ENCODE results near the gene CLPX.
"Not testable (repeated sequence)": the region's sequence is repeated elsewhere in the genome, so short reads cannot be mapped to it uniquely, and the experiment has no call there.

The CLPX gene

GRCh38 chr15:65110676-65111292 is 74.4 kb downstream of the CLPX start:
- TF ChIP-seq POLR2A (IDR thresholded peaks at IDR 0.05; ENCODE audit: low read depth, low read length) (no peak), POLR2AphosphoS5 (IDR thresholded peaks at IDR 0.05; ENCODE audit: low read depth, low read length) (no peak), TAF1 (IDR thresholded peaks at IDR 0.05; ENCODE audit: low read depth, low read length) (no peak)
- FAIRE-seq (no peak), DNase-seq (ENCODE audit: insufficient read length, low spot score) (no peak)

GRCh38 chr15:65106011-65106590 is 79.0 kb downstream of the CLPX start:
- no peak for FAIRE-seq
- TF ChIP-seq PAX5 (IDR thresholded peaks at IDR 0.05; ENCODE audit: insufficient read depth, low read length, severe bottlenecking) (no peak), POLR2A (IDR thresholded peaks at IDR 0.05; ENCODE audit: low read depth, low read length) (no peak), SPI1 (IDR thresholded peaks at IDR 0.05; ENCODE audit: low read depth, low read length) (no peak), POU2F2 (IDR thresholded peaks at IDR 0.05; ENCODE audit: low read depth, low read length) (no peak), TAF1 (IDR thresholded peaks at IDR 0.05; ENCODE audit: low read depth, low read length) (no peak), POLR2AphosphoS5 (IDR thresholded peaks at IDR 0.05; ENCODE audit: low read depth, low read length) (no peak)
- no peak for DNase-seq (ENCODE audit: insufficient read length, low spot score)

GRCh38 chr15:65105038-65105437 is 80.1 kb downstream of the CLPX start:
- DNase-seq (ENCODE audit: insufficient read length, low spot score) (no peak), FAIRE-seq (no peak)
- no peak for TF ChIP-seq POLR2AphosphoS5 (IDR thresholded peaks at IDR 0.05; ENCODE audit: low read depth, low read length)
- no peak for TF ChIP-seq TAF1 (IDR thresholded peaks at IDR 0.05; ENCODE audit: low read depth, low read length)
- no peak for TF ChIP-seq SPI1 (IDR thresholded peaks at IDR 0.05; ENCODE audit: low read depth, low read length)
- TF ChIP-seq POU2F2 (IDR thresholded peaks at IDR 0.05; ENCODE audit: low read depth, low read length): no peak
- TF ChIP-seq POLR2A (IDR thresholded peaks at IDR 0.05; ENCODE audit: low read depth, low read length): no peak
- TF ChIP-seq PAX5 (IDR thresholded peaks at IDR 0.05; ENCODE audit: insufficient read depth, low read length, severe bottlenecking): no peak

- no peak for TF ChIP-seq POLR2A (IDR thresholded peaks at IDR 0.05; ENCODE audit: low read depth, low read length)
- no peak for TF ChIP-seq POU2F2 (IDR thresholded peaks at IDR 0.05; ENCODE audit: low read depth, low read length)
- TF ChIP-seq SPI1 (IDR thresholded peaks at IDR 0.05; ENCODE audit: low read depth, low read length): no peak
- no peak for FAIRE-seq
- DNase-seq (ENCODE audit: insufficient read length, low spot score): no peak
Measured at GRCh38 chr15:65102912-65103311, 82.2 kb downstream of the CLPX start.

GRCh38 chr15:65101891-65102708 is 83.0 kb downstream of the CLPX start:
- DNase-seq (ENCODE audit: insufficient read length, low spot score): no peak
- TF ChIP-seq TAF1 (IDR thresholded peaks at IDR 0.05; ENCODE audit: low read depth, low read length) (no peak), POLR2A (IDR thresholded peaks at IDR 0.05; ENCODE audit: low read depth, low read length) (no peak), PAX5 (IDR thresholded peaks at IDR 0.05; ENCODE audit: insufficient read depth, low read length, severe bottlenecking) (no peak), POLR2AphosphoS5 (IDR thresholded peaks at IDR 0.05; ENCODE audit: low read depth, low read length) (no peak), POU2F2 (IDR thresholded peaks at IDR 0.05; ENCODE audit: low read depth, low read length) (no peak), SPI1 (IDR thresholded peaks at IDR 0.05; ENCODE audit: low read depth, low read length) (no peak)
- no peak for FAIRE-seq

GRCh38 chr15:65101411-65101890 is 83.7 kb downstream of the CLPX start:
- FAIRE-seq: peak; percentile 72
- peak; percentile 63 for DNase-seq (ENCODE audit: insufficient read length, low spot score)
- no peak for TF ChIP-seq TAF1 (IDR thresholded peaks at IDR 0.05; ENCODE audit: low read depth, low read length)
- no peak for TF ChIP-seq POLR2A (IDR thresholded peaks at IDR 0.05; ENCODE audit: low read depth, low read length)

GRCh38 chr15:65100442-65100841 is 84.7 kb downstream of the CLPX start:
- TF ChIP-seq PAX5 (IDR thresholded peaks at IDR 0.05; ENCODE audit: insufficient read depth, low read length, severe bottlenecking) (no peak), POLR2A (IDR thresholded peaks at IDR 0.05; ENCODE audit: low read depth, low read length) (no peak), POLR2AphosphoS5 (IDR thresholded peaks at IDR 0.05; ENCODE audit: low read depth, low read length) (no peak), SPI1 (IDR thresholded peaks at IDR 0.05; ENCODE audit: low read depth, low read length) (no peak), POU2F2 (IDR thresholded peaks at IDR 0.05; ENCODE audit: low read depth, low read length) (no peak), TAF1 (IDR thresholded peaks at IDR 0.05; ENCODE audit: low read depth, low read length) (no peak)
- DNase-seq (ENCODE audit: insufficient read length, low spot score) (no peak), FAIRE-seq (no peak)

GRCh38 chr15:65099801-65100200 is 85.3 kb downstream of the CLPX start:
- not testable (repeated sequence) for DNase-seq (ENCODE audit: insufficient read length, low spot score); FAIRE-seq

- DNase-seq (ENCODE audit: insufficient read length, low spot score) (no peak), FAIRE-seq (no peak)
Measured at GRCh38 chr15:65099336-65099735, 85.8 kb downstream of the CLPX start.

More at GRCh38 chr15:65099336-65099735, 85.8 kb downstream of the CLPX start:
- TF ChIP-seq POU2F2 (IDR thresholded peaks at IDR 0.05; ENCODE audit: low read depth, low read length): no peak
- no peak for TF ChIP-seq POLR2AphosphoS5 (IDR thresholded peaks at IDR 0.05; ENCODE audit: low read depth, low read length)
- TF ChIP-seq PAX5 (IDR thresholded peaks at IDR 0.05; ENCODE audit: insufficient read depth, low read length, severe bottlenecking): no peak
- TF ChIP-seq TAF1 (IDR thresholded peaks at IDR 0.05; ENCODE audit: low read depth, low read length): no peak
- TF ChIP-seq SPI1 (IDR thresholded peaks at IDR 0.05; ENCODE audit: low read depth, low read length): no peak
- TF ChIP-seq POLR2A (IDR thresholded peaks at IDR 0.05; ENCODE audit: low read depth, low read length): no peak

Data from GM12891 (cell line).